ENCODE results near the gene CDR2L. TPM values are rescaled to one million over a fixed set of nuclear protein-coding genes. Genes with fewer than 3 reads are reported as not detected.
A peak's percentile ranks its signal among the peaks of the same experiment; 100 is the strongest.

CDR2L gene
- total RNA-seq, 5 donors from 2014 or later (not counting 1 experiment from before 2014, with no cell fraction given): 0.12 to 0.29 (median 0.19) TPM; not detected in 1

GRCh38 chr17:74977802-74978201 lies 9.6 kb upstream of the CDR2L start:
- Histone ChIP-seq H3K9me3 (no peaks in the 10 kb centered on the region), H3K36me3 (ENCODE audit: control insufficient read depth in 2 of 2, extremely low read depth in 1 of 2, insufficient read depth in 1 of 2, low read length in 1 of 2) (no peaks in the 10 kb centered on the region), H3K27ac (ENCODE audit: low read length) (no peak overlapping the region), H3K4me3 (ENCODE audit: control insufficient read depth in 1 of 2, extremely low read depth in 1 of 2, low read length in 1 of 2) (no peak overlapping the region), H3K4me1 (ENCODE audit: control insufficient read depth in 1 of 2, extremely low read depth in 1 of 2, insufficient read depth in 2 of 2, low read length in 2 of 2) (peaks cover 8 to 26% of the 10 kb centered on the region in 2 experiments), H3K27me3 (replicated peaks in 1 of 2; ENCODE audit: control insufficient read depth in 2 of 2, extremely low read depth in 1 of 2, insufficient read depth in 2 of 2, low read length in 1 of 2) (peaks cover 2 to 31% of the 10 kb centered on the region in 2 experiments)
- ChIA-PET POLR2A (interaction anchor here in 1 of 2 donors (0.6 kb wide), 1 partner anchor 540 kb away, joined by 3 read pairs; no protein-coding TSS in a partner anchor), CTCF (no interaction called here)
- Mint-ChIP-seq H3K27me3 (peaks cover 0 to 20% of the 10 kb centered on the region in 2 donors), H3K9me3 (no peaks in the 10 kb centered on the region), H3K27ac (no peak overlapping the region), H3K4me3 (no peak overlapping the region), H3K4me1 (peaks cover 18 to 20% (median 19%) of the 10 kb centered on the region in 3 donors), H3K36me3 (no peaks in the 10 kb centered on the region)
- DNase-seq: no peak
- no CpG with 5 or more reads among the region's 3 CpGs for WGBS (ENCODE audit: insufficient coverage)
- no peak for ATAC-seq (replicated peaks in 1 of 4)

- Histone ChIP-seq H3K36me3 (ENCODE audit: control insufficient read depth in 2 of 2, extremely low read depth in 1 of 2, insufficient read depth in 1 of 2, low read length in 1 of 2) (no peaks in the 10 kb centered on the region), H3K9me3 (no peaks in the 10 kb centered on the region), H3K27ac (ENCODE audit: low read length) (no peak overlapping the region), H3K4me3 (ENCODE audit: control insufficient read depth in 1 of 2, extremely low read depth in 1 of 2, low read length in 1 of 2) (no peak overlapping the region), H3K27me3 (replicated peaks in 1 of 2; ENCODE audit: control insufficient read depth in 2 of 2, extremely low read depth in 1 of 2, insufficient read depth in 2 of 2, low read length in 1 of 2) (peaks cover 2 to 26% of the 10 kb centered on the region in 2 experiments), H3K4me1 (ENCODE audit: control insufficient read depth in 1 of 2, extremely low read depth in 1 of 2, insufficient read depth in 2 of 2, low read length in 2 of 2) (peaks cover 6 to 22% of the 10 kb centered on the region in 2 experiments)
- peaks cover 0 to 15% of the 10 kb centered on the region in 2 donors for H3K27me3 Mint-ChIP-seq
- CTCF ChIA-PET: no interaction called here
- ATAC-seq (replicated peaks in 1 of 4): no peak
- no peaks in the 10 kb centered on the region for H3K9me3 Mint-ChIP-seq
- POLR2A ChIA-PET: no interaction called here
- H3K27ac Mint-ChIP-seq: no peak overlapping the region
- peaks cover 13 to 16% (median 14%) of the 10 kb centered on the region in 3 donors for H3K4me1 Mint-ChIP-seq
- no peaks in the 10 kb centered on the region for H3K36me3 Mint-ChIP-seq
- WGBS (ENCODE audit: insufficient coverage): 69% methylated on average over 2 of the region's 3 CpGs
- no peak for DNase-seq
- no peak overlapping the region for H3K4me3 Mint-ChIP-seq
These were observed 9.2 kb upstream of the CDR2L start for GRCh38 chr17:74978240-74978639.

- H3K4me3 ChIP-seq (ENCODE audit: control insufficient read depth in 1 of 2, extremely low read depth in 1 of 2, low read length in 1 of 2): no peak overlapping the region
- H3K4me1 ChIP-seq (ENCODE audit: control insufficient read depth in 1 of 2, extremely low read depth in 1 of 2, insufficient read depth in 2 of 2, low read length in 2 of 2): peaks cover 6 to 19% of the 10 kb centered on the region in 2 experiments
- Mint-ChIP-seq H3K9me3 (no peaks in the 10 kb centered on the region), H3K4me3 (peak overlapping the region in 1 of 3 donors; percentile 41), H3K4me1 (peaks cover 13 to 15% (median 14%) of the 10 kb centered on the region in 3 donors), H3K27me3 (peaks cover 0 to 11% of the 10 kb centered on the region in 2 donors), H3K36me3 (no peaks in the 10 kb centered on the region), H3K27ac (peak overlapping the region; percentile 19 to 22)
- DNase-seq: no peak
- no peaks in the 10 kb centered on the region for H3K36me3 ChIP-seq (ENCODE audit: control insufficient read depth in 2 of 2, extremely low read depth in 1 of 2, insufficient read depth in 1 of 2, low read length in 1 of 2)
- H3K9me3 ChIP-seq: no peaks in the 10 kb centered on the region
- 83% methylated on average over 8 of the region's 17 CpGs for WGBS (ENCODE audit: insufficient coverage)
- ChIA-PET CTCF (interaction anchor here in 1 of 2 donors (0.6 kb wide), 1 partner anchor 261 kb away, joined by 3 read pairs; no protein-coding TSS in a partner anchor), POLR2A (interaction anchor here in 1 of 2 donors (0.5 kb wide), 1 partner anchor 27 kb away, joined by 4 read pairs; no protein-coding TSS in a partner anchor)
- H3K27ac ChIP-seq (ENCODE audit: low read length): no peak overlapping the region
- peaks cover 2 to 13% of the 10 kb centered on the region in 2 experiments for H3K27me3 ChIP-seq (replicated peaks in 1 of 2; ENCODE audit: control insufficient read depth in 2 of 2, extremely low read depth in 1 of 2, insufficient read depth in 2 of 2, low read length in 1 of 2)
- ATAC-seq (replicated peaks in 1 of 4): no peak
These were observed 7.9 kb upstream of the CDR2L start for GRCh38 chr17:74979408-74980146.

- H3K9me3 ChIP-seq: no peaks in the 10 kb centered on the region
- ChIA-PET POLR2A (no interaction called here), CTCF (no interaction called here)
- H3K36me3 ChIP-seq (ENCODE audit: control insufficient read depth in 2 of 2, extremely low read depth in 1 of 2, insufficient read depth in 1 of 2, low read length in 1 of 2): no peaks in the 10 kb centered on the region
- peak overlapping the region; percentile 55 to 81 for H3K4me3 ChIP-seq (ENCODE audit: control insufficient read depth in 1 of 2, extremely low read depth in 1 of 2, low read length in 1 of 2)
- H3K27ac Mint-ChIP-seq: peak overlapping the region; percentile 84 to 91
- H3K4me1 ChIP-seq (ENCODE audit: control insufficient read depth in 1 of 2, extremely low read depth in 1 of 2, insufficient read depth in 2 of 2, low read length in 2 of 2): peaks cover 6 to 19% of the 10 kb centered on the region in 2 experiments
- H3K36me3 Mint-ChIP-seq: no peaks in the 10 kb centered on the region
- peak overlapping the region; percentile 59 for H3K27ac ChIP-seq (ENCODE audit: low read length)
- DNase-seq: no peak
- peaks cover 2 to 11% of the 10 kb centered on the region in 2 experiments for H3K27me3 ChIP-seq (replicated peaks in 1 of 2; ENCODE audit: control insufficient read depth in 2 of 2, extremely low read depth in 1 of 2, insufficient read depth in 2 of 2, low read length in 1 of 2)
- H3K27me3 Mint-ChIP-seq: peaks cover 0 to 6% of the 10 kb centered on the region in 2 donors
- 60% methylated on average over 9 of the region's 16 CpGs for WGBS (ENCODE audit: insufficient coverage)
- H3K9me3 Mint-ChIP-seq: no peaks in the 10 kb centered on the region
- peaks cover 13 to 16% (median 16%) of the 10 kb centered on the region in 3 donors for H3K4me1 Mint-ChIP-seq
- H3K4me3 Mint-ChIP-seq: peak overlapping the region; percentile 76 to 89 (median 87)
- peak; percentile 2 to 23 (median 12) for ATAC-seq (replicated peaks in 1 of 4)
These were observed 6.0 kb upstream of the CDR2L start for GRCh38 chr17:74981318-74981978.

GRCh38 chr17:74981979-74982662 lies 5.3 kb upstream of the CDR2L start:
- Mint-ChIP-seq H3K9me3 (no peaks in the 10 kb centered on the region), H3K36me3 (no peaks in the 10 kb centered on the region), H3K4me3 (peak overlapping the region; percentile 76 to 89 (median 87)), H3K27me3 (peaks cover 0 to 6% of the 10 kb centered on the region in 2 donors), H3K27ac (peak overlapping the region; percentile 84 to 91), H3K4me1 (peaks cover 17 to 23% (median 23%) of the 10 kb centered on the region in 3 donors)
- peak overlapping the region; percentile 55 to 81 for H3K4me3 ChIP-seq (ENCODE audit: control insufficient read depth in 1 of 2, extremely low read depth in 1 of 2, low read length in 1 of 2)
- no peaks in the 10 kb centered on the region for H3K36me3 ChIP-seq (ENCODE audit: control insufficient read depth in 2 of 2, extremely low read depth in 1 of 2, insufficient read depth in 1 of 2, low read length in 1 of 2)
- H3K27ac ChIP-seq (ENCODE audit: low read length): peak overlapping the region; percentile 59
- peak; percentile 54 to 90 (median 78) for DNase-seq
- H3K27me3 ChIP-seq (replicated peaks in 1 of 2; ENCODE audit: control insufficient read depth in 2 of 2, extremely low read depth in 1 of 2, insufficient read depth in 2 of 2, low read length in 1 of 2): peaks cover 2 to 10% of the 10 kb centered on the region in 2 experiments
- H3K4me1 ChIP-seq (ENCODE audit: control insufficient read depth in 1 of 2, extremely low read depth in 1 of 2, insufficient read depth in 2 of 2, low read length in 2 of 2): peaks cover 10 to 24% of the 10 kb centered on the region in 2 experiments
- WGBS (ENCODE audit: insufficient coverage): under 1% methylated on average over 60 of the region's 61 CpGs
- no peaks in the 10 kb centered on the region for H3K9me3 ChIP-seq
- ChIA-PET POLR2A (interaction anchor here in 1 of 2 donors (0.6 kb wide), 1 partner anchor 108 kb away, joined by 3 read pairs; no protein-coding TSS in a partner anchor), CTCF (no interaction called here)
- peak; percentile 94 to 96 (median 96) for ATAC-seq (replicated peaks in 1 of 4)

All from T-cell (primary cell).